ENCODE data around the gene TBX10.

DNA sequence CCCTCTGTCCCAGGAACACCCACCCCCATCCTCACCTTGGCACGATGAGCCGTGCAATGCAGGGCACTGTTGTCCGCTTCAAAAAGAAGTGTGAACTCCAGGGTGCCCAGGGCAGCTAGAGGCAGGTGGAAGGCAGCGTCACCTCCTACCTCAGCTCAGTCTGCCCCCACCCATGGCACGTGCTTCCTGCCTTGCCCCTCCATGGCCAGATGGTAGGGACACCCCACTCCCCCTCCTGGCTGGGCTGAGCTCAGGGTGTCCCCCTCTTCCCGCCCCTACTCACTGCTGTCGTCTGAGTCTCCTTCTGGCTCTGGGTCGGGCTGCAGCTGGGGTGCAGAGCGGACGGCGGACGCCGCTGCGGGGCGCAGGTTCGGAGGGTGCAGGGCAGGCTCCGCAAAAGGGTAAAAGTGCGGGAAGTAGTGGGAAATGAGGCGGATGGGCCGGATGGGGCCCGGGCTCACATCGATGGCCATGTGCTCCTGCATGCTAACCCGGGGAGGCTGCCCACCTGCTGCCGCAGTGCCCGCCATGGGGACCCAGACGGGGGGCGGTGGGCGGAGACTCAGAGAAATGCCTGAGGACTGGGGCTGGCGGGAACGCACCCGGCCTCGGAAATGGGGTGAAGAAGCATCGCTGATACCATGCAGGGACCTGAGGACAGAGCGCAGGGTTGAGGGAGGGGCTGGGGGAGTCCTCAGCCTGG, 23.7 kb downstream of the TBX10 start:
- TF ChIP-seq POLR2A (IDR thresholded peaks at IDR 0.05): no peak
- TF ChIP-seq, protein P1, sequence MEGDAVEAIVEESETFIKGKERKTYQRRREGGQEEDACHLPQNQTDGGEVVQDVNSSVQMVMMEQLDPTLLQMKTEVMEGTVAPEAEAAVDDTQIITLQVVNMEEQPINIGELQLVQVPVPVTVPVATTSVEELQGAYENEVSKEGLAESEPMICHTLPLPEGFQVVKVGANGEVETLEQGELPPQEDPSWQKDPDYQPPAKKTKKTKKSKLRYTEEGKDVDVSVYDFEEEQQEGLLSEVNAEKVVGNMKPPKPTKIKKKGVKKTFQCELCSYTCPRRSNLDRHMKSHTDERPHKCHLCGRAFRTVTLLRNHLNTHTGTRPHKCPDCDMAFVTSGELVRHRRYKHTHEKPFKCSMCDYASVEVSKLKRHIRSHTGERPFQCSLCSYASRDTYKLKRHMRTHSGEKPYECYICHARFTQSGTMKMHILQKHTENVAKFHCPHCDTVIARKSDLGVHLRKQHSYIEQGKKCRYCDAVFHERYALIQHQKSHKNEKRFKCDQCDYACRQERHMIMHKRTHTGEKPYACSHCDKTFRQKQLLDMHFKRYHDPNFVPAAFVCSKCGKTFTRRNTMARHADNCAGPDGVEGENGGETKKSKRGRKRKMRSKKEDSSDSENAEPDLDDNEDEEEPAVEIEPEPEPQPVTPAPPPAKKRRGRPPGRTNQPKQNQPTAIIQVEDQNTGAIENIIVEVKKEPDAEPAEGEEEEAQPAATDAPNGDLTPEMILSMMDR (IDR thresholded peaks at IDR 0.05): no peak
